Measurements from ENCODE around the gene SRRM4. TPM values are rescaled to one million over a fixed set of nuclear protein-coding genes. Genes with fewer than 3 reads are reported as not detected.
A peak's percentile ranks its signal among the peaks of the same experiment; 100 is the strongest.

Gene SRRM4
- polyA plus RNA-seq, 1 donor from 2014 or later, result 9.9 TPM

DNA sequence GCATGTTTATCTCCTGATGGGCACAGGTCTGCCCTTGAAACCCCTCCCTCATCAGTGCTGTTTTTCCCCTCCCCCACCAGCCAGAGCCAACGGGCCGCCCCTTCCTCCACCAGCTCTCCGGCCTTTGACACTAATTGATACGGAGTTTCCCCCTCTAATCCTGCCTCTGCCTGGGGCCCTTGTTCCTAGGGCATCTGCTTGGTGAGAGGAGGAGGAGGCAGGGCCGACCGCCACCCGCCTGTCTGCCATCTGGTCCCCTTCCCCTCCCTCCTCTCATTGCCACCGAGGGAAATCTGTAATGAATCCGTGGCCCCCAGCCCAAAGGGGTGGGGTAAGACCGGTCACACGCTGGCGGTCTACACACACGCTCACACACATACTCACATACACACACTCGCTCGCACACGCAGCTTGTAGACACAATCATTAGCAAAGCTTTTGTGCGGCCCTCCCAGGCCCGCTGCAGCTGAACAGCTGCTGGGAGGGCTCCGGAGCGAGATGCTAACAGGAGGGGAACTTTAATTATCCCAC is 27.4 kb downstream of the SRRM4 start:
- peak overlapping the region; percentile 53 for H3K4me3 ChIP-seq (ENCODE audit: low read length)
- no peak overlapping the region for H3K27ac ChIP-seq (ENCODE audit: low read length)
- no peaks in the 10 kb centered on the region for H4K20me1 ChIP-seq (ENCODE audit: insufficient read depth)
- TF ChIP-seq, protein P1, sequence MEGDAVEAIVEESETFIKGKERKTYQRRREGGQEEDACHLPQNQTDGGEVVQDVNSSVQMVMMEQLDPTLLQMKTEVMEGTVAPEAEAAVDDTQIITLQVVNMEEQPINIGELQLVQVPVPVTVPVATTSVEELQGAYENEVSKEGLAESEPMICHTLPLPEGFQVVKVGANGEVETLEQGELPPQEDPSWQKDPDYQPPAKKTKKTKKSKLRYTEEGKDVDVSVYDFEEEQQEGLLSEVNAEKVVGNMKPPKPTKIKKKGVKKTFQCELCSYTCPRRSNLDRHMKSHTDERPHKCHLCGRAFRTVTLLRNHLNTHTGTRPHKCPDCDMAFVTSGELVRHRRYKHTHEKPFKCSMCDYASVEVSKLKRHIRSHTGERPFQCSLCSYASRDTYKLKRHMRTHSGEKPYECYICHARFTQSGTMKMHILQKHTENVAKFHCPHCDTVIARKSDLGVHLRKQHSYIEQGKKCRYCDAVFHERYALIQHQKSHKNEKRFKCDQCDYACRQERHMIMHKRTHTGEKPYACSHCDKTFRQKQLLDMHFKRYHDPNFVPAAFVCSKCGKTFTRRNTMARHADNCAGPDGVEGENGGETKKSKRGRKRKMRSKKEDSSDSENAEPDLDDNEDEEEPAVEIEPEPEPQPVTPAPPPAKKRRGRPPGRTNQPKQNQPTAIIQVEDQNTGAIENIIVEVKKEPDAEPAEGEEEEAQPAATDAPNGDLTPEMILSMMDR (IDR thresholded peaks at IDR 0.05; ENCODE audit: poor library complexity, severe bottlenecking), result no peak
- TF ChIP-seq SMC3 (conservative IDR thresholded peaks at IDR 0.05; ENCODE audit: poor library complexity), result no peak
- no peak for TF ChIP-seq EP300 (conservative IDR thresholded peaks at IDR 0.05; ENCODE audit: poor library complexity, severe bottlenecking)
- no peak for TF ChIP-seq REST (IDR thresholded peaks at IDR 0.05; ENCODE audit: borderline replicate concordance)
- TF ChIP-seq TAF1 (IDR thresholded peaks at IDR 0.05; ENCODE audit: low read depth), result no peak
- no peak for TF ChIP-seq POLR2AphosphoS5 (IDR thresholded peaks at IDR 0.05)
- TF ChIP-seq EZH2 (IDR thresholded peaks at IDR 0.05; ENCODE audit: borderline replicate concordance, insufficient read depth, low read length, poor library complexity, severe bottlenecking), result no peak
- H3F3A ChIP-seq (ENCODE audit: insufficient read depth, low read length, poor library complexity, severe bottlenecking), result no peaks in the 10 kb centered on the region
- H3K9ac ChIP-seq (ENCODE audit: low read length), result peak overlapping the region; percentile 37
- no peaks in the 10 kb centered on the region for H3K9me3 ChIP-seq (ENCODE audit: low read length)
- H3K9me2 ChIP-seq (ENCODE audit: insufficient read depth, low read length), result no peaks in the 10 kb centered on the region
- H3K79me2 ChIP-seq (replicated peaks; ENCODE audit: insufficient read depth, low read length), result peaks cover 4% of the 10 kb centered on the region
- no peaks in the 10 kb centered on the region for H3K36me3 ChIP-seq (ENCODE audit: insufficient read depth, low read length)
- peak overlapping the region; percentile 52 for H3K4me2 ChIP-seq (ENCODE audit: low read length)
- H3K27me3 ChIP-seq (ENCODE audit: insufficient read depth, low read depth, low read length), result no peaks in the 10 kb centered on the region
- H2AFZ ChIP-seq (ENCODE audit: low read depth, low read length), result no peak overlapping the region

- Histone ChIP-seq H3K79me2 (replicated peaks; ENCODE audit: insufficient read depth, low read length) (no peaks in the 10 kb centered on the region), H3K27me3 (ENCODE audit: insufficient read depth, low read depth, low read length) (no peaks in the 10 kb centered on the region), H3F3A (ENCODE audit: insufficient read depth, low read length, poor library complexity, severe bottlenecking) (no peaks in the 10 kb centered on the region), H3K9me3 (ENCODE audit: low read length) (no peaks in the 10 kb centered on the region), H3K36me3 (ENCODE audit: insufficient read depth, low read length) (no peaks in the 10 kb centered on the region), H3K27ac (ENCODE audit: low read length) (no peak overlapping the region), H3K4me3 (ENCODE audit: low read length) (no peak overlapping the region), H2AFZ (ENCODE audit: low read depth, low read length) (no peak overlapping the region), H3K9ac (ENCODE audit: low read length) (no peak overlapping the region), H3K4me2 (ENCODE audit: low read length) (no peak overlapping the region), H3K9me2 (ENCODE audit: insufficient read depth, low read length) (no peaks in the 10 kb centered on the region), H4K20me1 (ENCODE audit: insufficient read depth) (no peaks in the 10 kb centered on the region)
- no peak for TF ChIP-seq TAF1 (IDR thresholded peaks at IDR 0.05; ENCODE audit: low read depth)
- TF ChIP-seq RAD21 (conservative IDR thresholded peaks at IDR 0.05), result no peak
- no peak for TF ChIP-seq REST (IDR thresholded peaks at IDR 0.05; ENCODE audit: borderline replicate concordance)
- TF ChIP-seq, protein P1 (IDR thresholded peaks at IDR 0.05; ENCODE audit: poor library complexity, severe bottlenecking), result no peak
- TF ChIP-seq EZH2 (IDR thresholded peaks at IDR 0.05; ENCODE audit: borderline replicate concordance, insufficient read depth, low read length, poor library complexity, severe bottlenecking), result no peak
- no peak for TF ChIP-seq MXI1 (conservative IDR thresholded peaks at IDR 0.05; ENCODE audit: poor library complexity, severe bottlenecking)
- TF ChIP-seq EP300 (conservative IDR thresholded peaks at IDR 0.05; ENCODE audit: poor library complexity, severe bottlenecking), result no peak
- no peak for TF ChIP-seq SMC3 (conservative IDR thresholded peaks at IDR 0.05; ENCODE audit: poor library complexity)
- no peak for TF ChIP-seq POLR2AphosphoS5 (IDR thresholded peaks at IDR 0.05)
These were observed 29.9 kb downstream of the SRRM4 start for GRCh38 chr12:119011231-119011630.
